H1 (cell line): ENCODE measurements around the gene SPCS3. TPM values are rescaled to one million over a fixed set of nuclear protein-coding genes. Genes with fewer than 3 reads are reported as not detected.

Experiments
- CTCF ChIA-PET: fragments of 300-600 bp; sonication (Branson Sonifier 250); formaldehyde crosslinking; loops from one replicate; lab custom pipeline; 2021; ENCODE audit not compliant: partially characterized antibody; lab: Charles Lee
- POLR2A ChIA-PET: fragments of 300-600 bp; sonication (Branson Sonifier 250); formaldehyde crosslinking; loops from one replicate; lab custom pipeline; 2021; ENCODE audit warnings: inconsistent platforms; ENCODE audit not compliant: partially characterized antibody; lab: Charles Lee
- DNase-seq, 2 experiments: peaks; one replicate each; pipeline versions ENCODE4 v3.0.0 to v3.0.0-alpha.2; 2010 to 2022; ENCODE audit warnings: low spot score in 2 of 2, low read depth in 1 of 2, mixed read lengths in 1 of 2
- FAIRE-seq: peaks from 2 replicates; lab custom pipeline; 2011; peaks lifted over from hg19 to GRCh38; lab: Jason Lieb, UNC
- H2AFZ ChIP-seq: 2 replicates; pipeline ENCODE4 v1.8.1; 2012; ENCODE audit warnings: low read length, inconsistent platforms
- H2AK5ac ChIP-seq: 2 replicates; pipeline ENCODE4 v1.6.1; 2013; ENCODE audit warnings: low read depth, low read length
- H2BK120ac ChIP-seq: replicated peaks from 2 replicates; pipeline ENCODE3; 2013; ENCODE audit warnings: low read depth, low read length, inconsistent platforms
- H2BK12ac ChIP-seq: 2 replicates; pipeline ENCODE4 v1.6.1; 2013; ENCODE audit warnings: low read depth, low read length
- H2BK15ac ChIP-seq: 2 replicates; pipeline ENCODE4 v1.6.1; 2013; ENCODE audit warnings: low read length
- H2BK20ac ChIP-seq: 2 replicates; pipeline ENCODE4 v1.6.1; 2013; ENCODE audit warnings: low read length
- H2BK5ac ChIP-seq: 2 replicates; pipeline ENCODE4 v1.6.1; 2013; ENCODE audit warnings: low read depth, low read length
- H3K14ac ChIP-seq: 2 replicates; pipeline ENCODE4 v1.6.1; 2013; ENCODE audit warnings: inconsistent platforms; ENCODE audit not compliant: insufficient read length
- H3K18ac ChIP-seq: 2 replicates; pipeline ENCODE4 v1.6.1; 2013; ENCODE audit warnings: low read length; ENCODE audit errors: extremely low read depth
- H3K23ac ChIP-seq: 2 replicates; pipeline ENCODE4 v1.6.1; 2013; ENCODE audit warnings: inconsistent platforms; ENCODE audit not compliant: insufficient read length
- H3K23me2 ChIP-seq: 2 replicates; pipeline ENCODE4 v1.6.1; 2013; ENCODE audit warnings: low read depth, low read length
- H3K27ac ChIP-seq: 2 replicates; pipeline ENCODE4 v1.6.1; 2011; ENCODE audit warnings: low read depth, low read length, inconsistent platforms
- H3K27me3 ChIP-seq, 4 experiments: replicated peaks in 1 of 4; 1 replicate in 1 of 4; 2 replicates in 3 of 4; pipeline versions ENCODE4 v1.6.1 to v1.8.1; 2011 to 2013; ENCODE audit warnings: low read length in 3 of 4, mild to moderate bottlenecking in 3 of 4, inconsistent platforms in 2 of 4, mixed read lengths in 2 of 4, moderate library complexity in 1 of 4; ENCODE audit not compliant: control insufficient read depth in 3 of 4, insufficient read depth in 3 of 4; ENCODE audit errors: extremely low read depth in 1 of 4
- H3K36me3 ChIP-seq, 4 experiments: 2 replicates each; pipeline versions ENCODE4 v1.6.1 to v1.8.1; 2011 to 2013; ENCODE audit warnings: mild to moderate bottlenecking in 4 of 4, low read length in 3 of 4, moderate library complexity in 2 of 4, control low read depth in 1 of 4, inconsistent platforms in 1 of 4; ENCODE audit not compliant: insufficient read depth in 4 of 4, control insufficient read depth in 2 of 4
- H3K4ac ChIP-seq: replicated peaks from 2 replicates; pipeline ENCODE3; 2013; ENCODE audit warnings: low read length, low read depth, mixed read lengths, inconsistent platforms; ENCODE audit not compliant: insufficient read length
- H3K4me1 ChIP-seq, 4 experiments: replicated peaks in 1 of 4; 1 replicate in 1 of 4; 2 replicates in 3 of 4; pipeline versions ENCODE4 v1.6.1 to v1.8.1; 2011 to 2013; ENCODE audit warnings: low read length in 3 of 4, inconsistent platforms in 2 of 4, mixed read lengths in 1 of 4; ENCODE audit not compliant: insufficient read depth in 4 of 4, control insufficient read depth in 3 of 4
- H3K4me2 ChIP-seq, 2 experiments: 2 replicates each; pipeline versions ENCODE4 v1.6.1 to v1.8.1; 2011 to 2013; ENCODE audit warnings: low read depth in 2 of 2, low read length in 2 of 2, control low read depth in 1 of 2, inconsistent platforms in 1 of 2, mild to moderate bottlenecking in 1 of 2; ENCODE audit not compliant: insufficient read depth in 1 of 2
- H3K4me3 ChIP-seq, 4 experiments: fragments of 200-600, 300-600 bp in 1 of 4; sonication (generic), shearing (Covaris generic), sonication (Bioruptor Twin) in 1 of 4; 2 replicates each; pipeline versions ENCODE4 v1.5.1 to v1.8.1; 2011 to 2016; ENCODE audit warnings: low read length in 4 of 4, low read depth in 3 of 4, control low read depth in 2 of 4, inconsistent platforms in 2 of 4, mild to moderate bottlenecking in 2 of 4, mixed read lengths in 1 of 4, moderate library complexity in 1 of 4; ENCODE audit not compliant: insufficient read depth in 2 of 4; ENCODE audit errors: extremely low read depth in 1 of 4
- H3K56ac ChIP-seq: replicated peaks from 2 replicates; pipeline ENCODE3; 2013; ENCODE audit warnings: low read depth, mild to moderate bottlenecking, mixed read lengths, low read length, inconsistent platforms; ENCODE audit not compliant: insufficient read length
- H3K79me1 ChIP-seq: 2 replicates; pipeline ENCODE4 v1.6.1; 2013; ENCODE audit warnings: low read depth, low read length, control low read depth
- H3K79me2 ChIP-seq, 2 experiments: 2 replicates each; pipeline versions ENCODE4 v1.6.1 to v1.8.1; 2012 to 2013; ENCODE audit warnings: low read length in 2 of 2, mild to moderate bottlenecking in 2 of 2, inconsistent platforms in 1 of 2; ENCODE audit not compliant: insufficient read depth in 2 of 2, control insufficient read depth in 1 of 2
- H3K9ac ChIP-seq, 4 experiments: replicated peaks in 1 of 4; 1 replicate in 1 of 4; 2 replicates in 3 of 4; pipeline versions ENCODE4 v1.6.1 to v1.8.1; 2011 to 2013; ENCODE audit warnings: low read depth in 3 of 4, low read length in 3 of 4, control low read depth in 2 of 4, mild to moderate bottlenecking in 2 of 4, moderate library complexity in 2 of 4, inconsistent platforms in 1 of 4; ENCODE audit errors: extremely low read depth in 1 of 4
- H3K9me3 ChIP-seq, 2 experiments: 2 replicates each; pipeline versions ENCODE4 v1.6.1 to v1.8.1; 2012 to 2013; ENCODE audit warnings: mild to moderate bottlenecking in 2 of 2, moderate library complexity in 2 of 2, control low read depth in 1 of 2, inconsistent platforms in 1 of 2, low read depth in 1 of 2, low read length in 1 of 2, mixed read lengths in 1 of 2; ENCODE audit not compliant: insufficient read depth in 2 of 2
- H4K20me1 ChIP-seq, 2 experiments: replicated peaks in 1 of 2; 2 replicates each; pipeline versions ENCODE3 to v1.8.1; 2011 to 2013; ENCODE audit warnings: inconsistent platforms in 2 of 2, low read length in 2 of 2, mild to moderate bottlenecking in 1 of 2; ENCODE audit not compliant: insufficient read depth in 2 of 2, control insufficient read depth in 1 of 2
- H4K5ac ChIP-seq: 2 replicates; pipeline ENCODE4 v1.6.1; 2013; ENCODE audit warnings: low read length, low read depth, mixed read lengths, inconsistent platforms; ENCODE audit not compliant: insufficient read length
- H4K8ac ChIP-seq: 2 replicates; pipeline ENCODE4 v1.8.0; 2013; ENCODE audit warnings: mild to moderate bottlenecking, moderate library complexity, low read length, inconsistent platforms; ENCODE audit not compliant: insufficient read depth; ENCODE audit errors: extremely low read depth
- H4K91ac ChIP-seq: replicated peaks from 2 replicates; pipeline ENCODE3; 2013; ENCODE audit warnings: low read length, mixed read lengths, inconsistent platforms; ENCODE audit not compliant: insufficient read length
- BCL11A ChIP-seq, 2 experiments: IDR thresholded peaks; one replicate each; pipeline ENCODE4 v1.6.1; 2011; ENCODE audit warnings: low read depth in 2 of 2, low read length in 2 of 2, mild to moderate bottlenecking in 2 of 2
- EP300 ChIP-seq, 2 experiments: IDR thresholded peaks; 1 replicate in 1 of 2; 2 replicates in 1 of 2; pipeline ENCODE4 v1.6.1; 2011 to 2012; ENCODE audit warnings: low read depth in 2 of 2, low read length in 2 of 2, mild to moderate bottlenecking in 2 of 2, borderline replicate concordance in 1 of 2, inconsistent platforms in 1 of 2, moderate library complexity in 1 of 2
- POLR2AphosphoS5 ChIP-seq: IDR thresholded peaks from 2 replicates; pipeline ENCODE4 v1.6.1; 2011; ENCODE audit warnings: low read depth, low read length
- SIN3A ChIP-seq, 2 experiments: IDR thresholded peaks in 1 of 2; conservative IDR thresholded peaks in 1 of 2; 2 replicates each; pipeline ENCODE4 v1.6.1; 2011 to 2012; ENCODE audit warnings: low read length in 2 of 2, improper control_type of control experiment in 1 of 2, low read depth in 1 of 2, mild to moderate bottlenecking in 1 of 2
- WGBS, 2 experiments: shearing (Covaris generic) in 1 of 2; methylation state at CpG; one replicate each; pipeline versions ENCODE4 v1.1.6 to v1.1.7; 2013 to 2015; ENCODE audit warnings: low lambda C conversion rate in 2 of 2, mixed read lengths in 2 of 2, inconsistent platforms in 1 of 2, low coverage in 1 of 2, missing lambda C conversion rate in 1 of 2; ENCODE audit not compliant: insufficient replicate concordance in 2 of 2, insufficient coverage in 1 of 2, insufficient read length in 1 of 2; ENCODE audit errors: extremely low coverage in 1 of 2, missing lambda C conversion rate in 1 of 2; 5-methylcytosine and 5-hydroxymethylcytosine counted together
- polyA plus RNA-seq, 7 experiments: library from polyadenylated mRNA; depleted of rRNA in 3 of 7; stranded (reverse) in 5 of 7; unstranded in 2 of 7; fragments of >200 nt in 5 of 7; fragments of 200-250 nt in 2 of 7; gene quantifications; 1 replicate in 5 of 7; 2 replicates in 1 of 7; 4 replicates in 1 of 7; pipeline versions ENCODE4 v1.2.1 to v1.2.3, GENCODE V29; 2011 to 2013; ENCODE audit warnings: missing spikeins in 2 of 7, mixed read lengths in 2 of 7
- total RNA-seq: library from RNA; stranded (reverse); fragmentation: NEBNext Ultra II Directional; extraction: Animal tissue kit (Norgen Biotek cat#: 25700); gene quantifications from 2 replicates; pipeline ENCODE4 v1.2.1, GENCODE V29; 2021

The SPCS3 gene
- total and polyA plus RNA-seq, 2 of the 8 experiments (the other 6 are each of a cell fraction or from before 2014, with no cell fraction given) = 18.4 to 117 TPM

DNA sequence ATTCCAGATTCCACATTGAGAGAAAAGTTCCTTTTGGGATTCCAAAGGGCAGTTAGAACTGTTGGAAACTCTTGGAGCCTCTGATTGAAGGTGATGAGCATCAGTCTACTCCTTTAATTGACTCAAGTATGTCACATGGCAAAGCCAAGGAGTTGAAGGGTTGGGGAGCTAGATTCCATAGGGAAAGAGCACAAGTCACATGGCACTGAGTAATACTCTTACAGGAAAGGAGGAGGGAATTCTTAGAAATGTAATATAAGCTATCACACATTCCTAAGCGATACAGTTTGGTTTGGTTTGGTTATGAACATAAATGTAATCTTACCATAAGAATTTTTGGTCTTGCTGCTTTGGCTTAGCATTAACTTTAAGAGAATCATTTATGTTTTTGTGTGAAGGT is 15.7 kb downstream of the SPCS3 start:
- no peak overlapping the region for H3K14ac ChIP-seq
- ChIA-PET CTCF (no interaction called here), POLR2A (no interaction called here)
- H3K9me3 ChIP-seq = no peaks in the 10 kb centered on the region
- no peak overlapping the region for H3K9ac ChIP-seq
- H2BK15ac ChIP-seq = no peak overlapping the region
- DNase-seq = no peak
- H2BK5ac ChIP-seq = no peak overlapping the region
- H2AFZ ChIP-seq = no peak overlapping the region
- no peak overlapping the region for H4K91ac ChIP-seq
- H3K79me1 ChIP-seq = no peaks in the 10 kb centered on the region
- H3K27ac ChIP-seq = no peak overlapping the region
- peaks cover 0 to 1% (median 0%) of the 10 kb centered on the region in 4 experiments; a peak in 1 of 7 replicates for H3K27me3 ChIP-seq
- no peak overlapping the region for H2BK20ac ChIP-seq
- H2BK12ac ChIP-seq = no peak overlapping the region
- no peak overlapping the region for H2AK5ac ChIP-seq
- WGBS, 2 experiments = 100% methylated on average over 1 of the region's 1 CpG; no CpG with 5 or more reads in 1 of the 2 experiments
- no peak for FAIRE-seq
- H4K20me1 ChIP-seq = peaks cover 0 to 3% of the 10 kb centered on the region in 2 experiments
- no peaks in the 10 kb centered on the region for H3K23me2 ChIP-seq
- H3K18ac ChIP-seq = no peak overlapping the region
- no peak overlapping the region for H3K56ac ChIP-seq
- no peak overlapping the region for H3K4ac ChIP-seq
- H3K36me3 ChIP-seq = 0 out of 8 replicates have a peak, but pooled peaks cover 0 to 2% (median 0%) of the 10 kb centered on the region in 4 experiments
- TF ChIP-seq BCL11A (IDR thresholded peaks at IDR 0.05; ENCODE audit: low read depth in 2 of 2, low read length in 2 of 2) (no peak), POLR2AphosphoS5 (no peak), SIN3A (conservative IDR thresholded peaks at IDR 0.05 in 1 of 2, IDR thresholded peaks at IDR 0.05 in 1 of 2; ENCODE audit: low read depth in 1 of 2, low read length in 2 of 2) (no peak), EP300 (IDR thresholded peaks at IDR 0.05; ENCODE audit: borderline replicate concordance in 1 of 2, low read depth in 2 of 2, low read length in 2 of 2) (no peak)
- no peak overlapping the region for H2BK120ac ChIP-seq
- no peak overlapping the region for H4K8ac ChIP-seq
- H3K4me1 ChIP-seq = peaks cover 0 to 3% (median 2%) of the 10 kb centered on the region in 4 experiments; a peak in 3 of 7 replicates
- no peak overlapping the region for H3K4me3 ChIP-seq
- H4K5ac ChIP-seq = no peak overlapping the region
- H3K79me2 ChIP-seq = no peaks in the 10 kb centered on the region; a peak in 2 of 4 replicates
- H3K23ac ChIP-seq = no peak overlapping the region
- H3K4me2 ChIP-seq = no peak overlapping the region
